SU-DHL-6 (cell line): ENCODE measurements around the gene TSPAN4.

Source experiments
- CTCF ChIP-seq: fragments of 200-600 bp; sonication (generic); IDR thresholded peaks from one replicate; pipeline ENCODE4 v1.5.1; 2017; ENCODE audit warnings: antibody characterized with exemption, mild to moderate bottlenecking, low read length, moderate library complexity; ENCODE audit not compliant: insufficient read depth, poor library complexity, severe bottlenecking
- EZH2phosphoT487 ChIP-seq: fragments of 200-600 bp; sonication (generic), shearing (Covaris generic); conservative IDR thresholded peaks from 2 replicates; pipeline ENCODE4 v1.6.1; 2018; ENCODE audit warnings: mild to moderate bottlenecking, antibody characterized with exemption, low read length, moderate library complexity, mixed read lengths

- no peak for TF ChIP-seq CTCF
- TF ChIP-seq EZH2phosphoT487, result no peak
These were observed 31.1 kb downstream of the TSPAN4 start for GRCh38 chr11:873706-874105.
